Measurements from ENCODE around the gene LIAS. TPM values are rescaled to one million over a fixed set of nuclear protein-coding genes. Genes with fewer than 3 reads are reported as not detected.
A peak's percentile ranks its signal among the peaks of the same experiment; 100 is the strongest.
"Not testable (repeated sequence)": the region's sequence is repeated elsewhere in the genome, so short reads cannot be mapped to it uniquely, and the experiment has no call there.

LIAS gene
- total and polyA plus RNA-seq, 2 of the 13 experiments (the other 11 are each of a cell fraction or from before 2014, with no cell fraction given) = 16.0 to 16.6 TPM

- H3K9me3 ChIP-seq (ENCODE audit: low read length); in situ Hi-C loops (cut with HindIII; ENCODE audit: extremely low pct_ligation_motif_present, low pct_unique_long_range_greater_than_20kb); H3K9ac ChIP-seq (ENCODE audit: insufficient read depth, low read depth, low read length); intact Hi-C loops (cut with micrococcal nuclease; ENCODE audit: unreplicated experiment); H3K27me3 ChIP-seq (ENCODE audit: control insufficient read depth in 1 of 2, insufficient read depth in 2 of 2, low read length in 2 of 2); H3K36me3 ChIP-seq (replicated peaks in 1 of 2; ENCODE audit: control insufficient read depth in 1 of 2, insufficient read depth in 2 of 2, low read length in 2 of 2); FAIRE-seq; BruUV-seq (replicated peaks); H3K4me3 ChIP-seq (replicated peaks in 1 of 3; ENCODE audit: insufficient read depth in 1 of 3, low read depth in 2 of 3, low read length in 3 of 3); CTCF ChIA-PET (ENCODE audit: low intra/inter-chr PET ratio, low total read pairs); H4K20me1 ChIP-seq (ENCODE audit: insufficient read depth, low read length); H2AFZ ChIP-seq (ENCODE audit: low read length); TF ChIP-seq NR2F6 (CRISPR knock-in tag; IDR thresholded peaks at IDR 0.05); SOX13 (IDR thresholded peaks at IDR 0.05); EP300 (CRISPR knock-in tag; IDR thresholded peaks at IDR 0.05; ENCODE audit: borderline replicate concordance): not testable (repeated sequence)
- H3K4me1 ChIP-seq (ENCODE audit: insufficient read depth, low read length) = peaks cover 89% of the 10 kb centered on the region
- H3K27ac ChIP-seq (ENCODE audit: extremely low read length, insufficient read depth, low read length) = peak overlapping the region; percentile 66
- 0% methylated on average over 1 of the region's 1 CpG for WGBS (ENCODE audit: low lambda C conversion rate)
- peaks cover 76% of the 10 kb centered on the region for H3K79me2 ChIP-seq (ENCODE audit: insufficient read depth, low read length)
- DNase-seq (ENCODE audit: low spot score) = peak; percentile 66
- peak overlapping the region; percentile 32; the same call in 1 of the 2 replicates for H3K4me2 ChIP-seq (ENCODE audit: low read depth, low read length)
- peak; percentile 64 for ATAC-seq
- POLR2A ChIA-PET = interaction anchor here (1.2 to 8.4 kb wide), 4 partner anchors 10 to 58 kb away, joined by 3 to 121 read pairs (median 4); partner anchors contain the start of genes LIAS and RPL9
- peak; percentile 28 for TF ChIP-seq PAXIP1 (CRISPR knock-in tag; conservative IDR thresholded peaks at IDR 0.05)
- peak; percentile 99 for TF ChIP-seq ZNF18 (CRISPR knock-in tag; IDR thresholded peaks at IDR 0.05; ENCODE audit: insufficient replicate concordance)
- TF ChIP-seq NR2F6 (IDR thresholded peaks at IDR 0.05) = 0 out of 2 replicates have a peak, but pooled peaks have one; percentile 7
- peak; percentile 47; the same call in 1 of the 2 replicates for TF ChIP-seq NCOA2 (CRISPR knock-in tag; IDR thresholded peaks at IDR 0.05)
- TF ChIP-seq, protein P1, sequence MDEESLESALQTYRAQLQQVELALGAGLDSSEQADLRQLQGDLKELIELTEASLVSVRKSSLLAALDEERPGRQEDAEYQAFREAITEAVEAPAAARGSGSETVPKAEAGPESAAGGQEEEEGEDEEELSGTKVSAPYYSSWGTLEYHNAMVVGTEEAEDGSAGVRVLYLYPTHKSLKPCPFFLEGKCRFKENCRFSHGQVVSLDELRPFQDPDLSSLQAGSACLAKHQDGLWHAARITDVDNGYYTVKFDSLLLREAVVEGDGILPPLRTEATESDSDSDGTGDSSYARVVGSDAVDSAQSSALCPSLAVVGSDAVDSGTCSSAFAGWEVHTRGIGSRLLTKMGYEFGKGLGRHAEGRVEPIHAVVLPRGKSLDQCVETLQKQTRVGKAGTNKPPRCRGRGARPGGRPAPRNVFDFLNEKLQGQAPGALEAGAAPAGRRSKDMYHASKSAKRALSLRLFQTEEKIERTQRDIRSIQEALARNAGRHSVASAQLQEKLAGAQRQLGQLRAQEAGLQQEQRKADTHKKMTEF (CRISPR knock-in tag; IDR thresholded peaks at IDR 0.05) = peak; percentile 44; the same call in 1 of the 2 replicates
- peak; percentile 10; the same call in 1 of the 2 replicates for TF ChIP-seq HOXA3 (CRISPR knock-in tag; IDR thresholded peaks at IDR 0.05)
- TF ChIP-seq SOX13 (CRISPR knock-in tag; conservative IDR thresholded peaks at IDR 0.05 in 1 of 2, IDR thresholded peaks at IDR 0.05 in 1 of 2) = peak in 1 of 2 experiments; percentile 40; a peak in 1 of 4 replicates
- peak in 1 of 2 experiments; percentile 35; a peak in 2 of 4 replicates for TF ChIP-seq EP300 (IDR thresholded peaks at IDR 0.05; ENCODE audit: low read depth in 2 of 2, low read length in 2 of 2)
- TF ChIP-seq, protein P2, sequence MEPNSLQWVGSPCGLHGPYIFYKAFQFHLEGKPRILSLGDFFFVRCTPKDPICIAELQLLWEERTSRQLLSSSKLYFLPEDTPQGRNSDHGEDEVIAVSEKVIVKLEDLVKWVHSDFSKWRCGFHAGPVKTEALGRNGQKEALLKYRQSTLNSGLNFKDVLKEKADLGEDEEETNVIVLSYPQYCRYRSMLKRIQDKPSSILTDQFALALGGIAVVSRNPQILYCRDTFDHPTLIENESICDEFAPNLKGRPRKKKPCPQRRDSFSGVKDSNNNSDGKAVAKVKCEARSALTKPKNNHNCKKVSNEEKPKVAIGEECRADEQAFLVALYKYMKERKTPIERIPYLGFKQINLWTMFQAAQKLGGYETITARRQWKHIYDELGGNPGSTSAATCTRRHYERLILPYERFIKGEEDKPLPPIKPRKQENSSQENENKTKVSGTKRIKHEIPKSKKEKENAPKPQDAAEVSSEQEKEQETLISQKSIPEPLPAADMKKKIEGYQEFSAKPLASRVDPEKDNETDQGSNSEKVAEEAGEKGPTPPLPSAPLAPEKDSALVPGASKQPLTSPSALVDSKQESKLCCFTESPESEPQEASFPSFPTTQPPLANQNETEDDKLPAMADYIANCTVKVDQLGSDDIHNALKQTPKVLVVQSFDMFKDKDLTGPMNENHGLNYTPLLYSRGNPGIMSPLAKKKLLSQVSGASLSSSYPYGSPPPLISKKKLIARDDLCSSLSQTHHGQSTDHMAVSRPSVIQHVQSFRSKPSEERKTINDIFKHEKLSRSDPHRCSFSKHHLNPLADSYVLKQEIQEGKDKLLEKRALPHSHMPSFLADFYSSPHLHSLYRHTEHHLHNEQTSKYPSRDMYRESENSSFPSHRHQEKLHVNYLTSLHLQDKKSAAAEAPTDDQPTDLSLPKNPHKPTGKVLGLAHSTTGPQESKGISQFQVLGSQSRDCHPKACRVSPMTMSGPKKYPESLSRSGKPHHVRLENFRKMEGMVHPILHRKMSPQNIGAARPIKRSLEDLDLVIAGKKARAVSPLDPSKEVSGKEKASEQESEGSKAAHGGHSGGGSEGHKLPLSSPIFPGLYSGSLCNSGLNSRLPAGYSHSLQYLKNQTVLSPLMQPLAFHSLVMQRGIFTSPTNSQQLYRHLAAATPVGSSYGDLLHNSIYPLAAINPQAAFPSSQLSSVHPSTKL (CRISPR knock-in tag; IDR thresholded peaks at IDR 0.05) = peak; percentile 62
- peak; percentile 50; the same call in 1 of the 2 replicates for TF ChIP-seq PITX1 (CRISPR knock-in tag; IDR thresholded peaks at IDR 0.05)
Observed at GRCh38 chr4:39425297-39425696, 33.6 kb upstream of the LIAS start.

Measured in HepG2 (cell line).